Hepatocyte (in vitro differentiated cells): ENCODE measurements around the gene ASB4. TPM values are rescaled to one million over a fixed set of nuclear protein-coding genes. Genes with fewer than 3 reads are reported as not detected.
A peak's percentile ranks its signal among the peaks of the same experiment; 100 is the strongest.

Experiments used
- DNase-seq: peaks from one replicate; pipeline ENCODE4 v3.0.0-alpha.2; 2016; ENCODE audit warnings: low spot score
- H2AFZ ChIP-seq: fragments of 200-600 bp; sonication (generic); 2 replicates; pipeline ENCODE4 v1.6.0; 2016; ENCODE audit warnings: antibody characterized with exemption, mild to moderate bottlenecking
- H3K27ac ChIP-seq: fragments of 200-600 bp; sonication (generic); 2 replicates; pipeline ENCODE4 v1.5.1; 2016; ENCODE audit warnings: mild to moderate bottlenecking
- H3K27me3 ChIP-seq: fragments of 200-600 bp; sonication (generic); 2 replicates; pipeline ENCODE4 v1.6.1; 2016
- H3K36me3 ChIP-seq: fragments of 200-600 bp; sonication (generic); replicated peaks from 2 replicates; pipeline ENCODE4 v1.5.1; 2016; ENCODE audit warnings: low read depth; ENCODE audit not compliant: insufficient read depth
- H3K4me1 ChIP-seq: fragments of 200-600 bp; sonication (generic); 2 replicates; pipeline ENCODE4 v1.5.1; 2016; ENCODE audit warnings: mild to moderate bottlenecking, moderate library complexity; ENCODE audit not compliant: insufficient read depth
- H3K4me2 ChIP-seq: fragments of 200-600 bp; sonication (generic); 2 replicates; pipeline ENCODE4 v1.6.0; 2016
- H3K4me3 ChIP-seq: fragments of 200-600 bp; sonication (generic); 2 replicates; pipeline ENCODE4 v1.5.1; 2016; ENCODE audit warnings: mild to moderate bottlenecking
- H3K79me2 ChIP-seq: fragments of 200-600 bp; sonication (generic); 2 replicates; pipeline ENCODE4 v1.6.0; 2017; ENCODE audit warnings: mild to moderate bottlenecking
- H3K9me2 ChIP-seq: fragments of 200-600 bp; sonication (generic); replicated peaks from 2 replicates; pipeline ENCODE4 v1.6.0; 2017; ENCODE audit warnings: mild to moderate bottlenecking; ENCODE audit not compliant: insufficient read depth
- H3K9me3 ChIP-seq: fragments of 200-600 bp; sonication (generic); 2 replicates; pipeline ENCODE4 v1.5.1; 2016; ENCODE audit warnings: low read depth, mild to moderate bottlenecking
- H4K20me1 ChIP-seq: fragments of 200-600 bp; sonication (generic); 2 replicates; pipeline ENCODE4 v1.6.0; 2016; ENCODE audit warnings: mild to moderate bottlenecking; ENCODE audit not compliant: insufficient read depth, poor library complexity, severe bottlenecking
- CTCF ChIP-seq: fragments of 200-600 bp; sonication (generic); IDR thresholded peaks from 2 replicates; pipeline ENCODE4 v1.5.1; 2016; ENCODE audit warnings: antibody characterized with exemption, mild to moderate bottlenecking; ENCODE audit not compliant: poor library complexity
- EZH2 ChIP-seq: fragments of 200-600 bp; sonication (generic); IDR thresholded peaks from 2 replicates; pipeline ENCODE4 v1.6.1; 2016; ENCODE audit warnings: antibody characterized with exemption, mild to moderate bottlenecking, borderline replicate concordance
- EZH2phosphoT487 ChIP-seq: fragments of 200-600 bp; sonication (generic); IDR thresholded peaks from one replicate; pipeline ENCODE4 v1.6.1; 2018; ENCODE audit warnings: antibody characterized with exemption, mild to moderate bottlenecking, low read depth, moderate library complexity; ENCODE audit not compliant: unreplicated experiment, severe bottlenecking
- WGBS: methylation state at CpG from one replicate; pipeline ENCODE4 v1.1.6; 2016; ENCODE audit warnings: low lambda C conversion rate; ENCODE audit errors: missing lambda C conversion rate; 5-methylcytosine and 5-hydroxymethylcytosine counted together
- polyA plus RNA-seq: library from polyadenylated mRNA; unstranded; fragments of >200 nt; fragmentation: Nextera tagmentation; extraction: Ambion mirVana; gene quantifications from 2 replicates; pipeline ENCODE4 v1.2.1, GENCODE V29; 2016
- total RNA-seq: library from RNA; depleted of rRNA; stranded (reverse); fragments of >200 nt; gene quantifications from 2 replicates; pipeline ENCODE4 v1.2.3, GENCODE V29; 2014

The ASB4 gene
- total and polyA plus RNA-seq, 2 experiments from 2014 or later, result 0.03 to 0.35 TPM

- H3K27me3 ChIP-seq, result no peaks in the 10 kb centered on the region
- 95% methylated on average over 2 of the region's 2 CpGs for WGBS
- TF ChIP-seq EZH2phosphoT487 (no peak), EZH2 (no peak), CTCF (no peak)
- no peaks in the 10 kb centered on the region for H3K79me2 ChIP-seq
- no peaks in the 10 kb centered on the region for H4K20me1 ChIP-seq
- H3K4me2 ChIP-seq, result no peak overlapping the region
- H3K27ac ChIP-seq, result no peak overlapping the region
- H3K9me2 ChIP-seq, result no peaks in the 10 kb centered on the region
- no peak overlapping the region for H3K4me3 ChIP-seq
- DNase-seq, result no peak
- H3K4me1 ChIP-seq, result peaks cover 6% of the 10 kb centered on the region
- H2AFZ ChIP-seq, result no peak overlapping the region
- H3K9me3 ChIP-seq, result no peaks in the 10 kb centered on the region
- H3K36me3 ChIP-seq, result no peaks in the 10 kb centered on the region
Observed at GRCh38 chr7:95556777-95557176, 71.0 kb downstream of the ASB4 start.

- peak; percentile 42 for DNase-seq
Observed at GRCh38 chr7:95558864-95559263, 73.1 kb downstream of the ASB4 start.

GRCh38 chr7:95560674-95561073 lies 74.9 kb downstream of the ASB4 start:
- Histone ChIP-seq H3K9me2 (no peaks in the 10 kb centered on the region), H3K27me3 (no peaks in the 10 kb centered on the region), H3K27ac (peak overlapping the region; percentile 10), H3K36me3 (no peaks in the 10 kb centered on the region), H3K9me3 (no peaks in the 10 kb centered on the region), H2AFZ (peak overlapping the region; percentile 4), H4K20me1 (no peaks in the 10 kb centered on the region), H3K4me1 (peaks cover 6% of the 10 kb centered on the region), H3K4me3 (no peak overlapping the region), H3K4me2 (no peak overlapping the region), H3K79me2 (no peaks in the 10 kb centered on the region)
- TF ChIP-seq EZH2 (no peak), CTCF (no peak), EZH2phosphoT487 (no peak)
- no peak for DNase-seq
- WGBS, result 81% methylated on average over 2 of the region's 2 CpGs

More at GRCh38 chr7:95558864-95559263, 73.1 kb downstream of the ASB4 start:
- no peaks in the 10 kb centered on the region for H3K27me3 ChIP-seq
- H3K79me2 ChIP-seq, result no peaks in the 10 kb centered on the region
- H3K4me2 ChIP-seq, result no peak overlapping the region
- TF ChIP-seq EZH2 (no peak), CTCF (no peak), EZH2phosphoT487 (no peak)
- H3K4me3 ChIP-seq, result no peak overlapping the region
- no peaks in the 10 kb centered on the region for H3K9me3 ChIP-seq
- H3K27ac ChIP-seq, result peak overlapping the region; percentile 33
- H3K36me3 ChIP-seq, result no peaks in the 10 kb centered on the region
- H4K20me1 ChIP-seq, result no peaks in the 10 kb centered on the region
- H3K9me2 ChIP-seq, result no peaks in the 10 kb centered on the region
- no peak overlapping the region for H2AFZ ChIP-seq
- H3K4me1 ChIP-seq, result peaks cover 6% of the 10 kb centered on the region
- WGBS, result 71% methylated on average over 3 of the region's 3 CpGs

- Histone ChIP-seq H3K4me2 (no peak overlapping the region), H3K4me1 (no peaks in the 10 kb centered on the region), H3K79me2 (no peaks in the 10 kb centered on the region), H3K9me3 (no peaks in the 10 kb centered on the region), H3K27ac (no peak overlapping the region), H3K36me3 (no peaks in the 10 kb centered on the region), H3K9me2 (no peaks in the 10 kb centered on the region), H3K4me3 (no peak overlapping the region), H3K27me3 (no peaks in the 10 kb centered on the region), H4K20me1 (no peaks in the 10 kb centered on the region), H2AFZ (no peak overlapping the region)
- 93% methylated on average over 2 of the region's 2 CpGs for WGBS
- no peak for DNase-seq
- TF ChIP-seq CTCF (no peak), EZH2 (no peak), EZH2phosphoT487 (no peak)
Observed at GRCh38 chr7:95569720-95570119, 84.0 kb downstream of the ASB4 start.
